Activated CD8-positive, alpha-beta memory T cell treated with anti-CD3 and anti-CD28 coated beads for 48 hours (primary cell): Measurements from ENCODE around the gene GAREM1.

Experiments used
- DNase-seq, 3 experiments: peaks; one replicate each; pipeline ENCODE4 v3.0.0-alpha.2; 2020; ENCODE audit warnings: low read depth in 2 of 3, low spot score in 2 of 3

GAREM1 gene

GRCh38 chr18:32459361-32460101 lies 11.2 kb downstream of the GAREM1 start:
- DNase-seq: no peak

- DNase-seq: no peak
Measured at GRCh38 chr18:32455361-32455760, 15.3 kb downstream of the GAREM1 start.

- no peak for DNase-seq
Measured at GRCh38 chr18:32454593-32454992, 16.1 kb downstream of the GAREM1 start.

GRCh38 chr18:32450874-32451273 lies 19.8 kb downstream of the GAREM1 start:
- DNase-seq: no peak

- no peak for DNase-seq
Measured at GRCh38 chr18:32450026-32450691, 20.5 kb downstream of the GAREM1 start.

- no peak for DNase-seq
Measured at GRCh38 chr18:32446780-32447179, 23.9 kb downstream of the GAREM1 start.

GRCh38 chr18:32445846-32446245 lies 24.8 kb downstream of the GAREM1 start:
- no peak for DNase-seq

GRCh38 chr18:32443706-32444215 lies 26.9 kb downstream of the GAREM1 start:
- DNase-seq: no peak

- no peak for DNase-seq
Measured at GRCh38 chr18:32443033-32443705, 27.5 kb downstream of the GAREM1 start.

- no peak for DNase-seq
Measured at GRCh38 chr18:32442575-32442974, 28.1 kb downstream of the GAREM1 start.

GRCh38 chr18:32441533-32441932 lies 29.1 kb downstream of the GAREM1 start:
- DNase-seq: no peak

GRCh38 chr18:32440518-32440917 lies 30.2 kb downstream of the GAREM1 start:
- no peak for DNase-seq

- DNase-seq: no peak
Measured at GRCh38 chr18:32439802-32440201, 30.9 kb downstream of the GAREM1 start.

- DNase-seq: no peak
Measured at GRCh38 chr18:32439241-32439640, 31.4 kb downstream of the GAREM1 start.

GRCh38 chr18:32438173-32438572 lies 32.5 kb downstream of the GAREM1 start:
- DNase-seq: no peak

- no peak for DNase-seq
Measured at GRCh38 chr18:32437100-32437834, 33.4 kb downstream of the GAREM1 start.

GRCh38 chr18:32435631-32436500 lies 34.8 kb downstream of the GAREM1 start:
- no peak for DNase-seq

- no peak for DNase-seq
Measured at GRCh38 chr18:32431753-32432152, 38.9 kb downstream of the GAREM1 start.

- no peak for DNase-seq
Measured at GRCh38 chr18:32429402-32429801, 41.3 kb downstream of the GAREM1 start.
